Fibroblast of lung (primary cell): ENCODE results near the gene CSPG4. TPM values are rescaled to one million over a fixed set of nuclear protein-coding genes. Genes with fewer than 3 reads are reported as not detected.
"Not testable (repeated sequence)": the region's sequence is repeated elsewhere in the genome, so short reads cannot be mapped to it uniquely, and the experiment has no call there.

Experiments used
- DNase-seq, 2 donors: peaks; one replicate each; pipeline versions ENCODE4 v3.0.0 to v3.0.0-alpha.2; 2010; ENCODE audit warnings: low read depth in 2 of 2
- H2AFZ ChIP-seq: 2 replicates; pipeline ENCODE4 v1.5.1; 2012; ENCODE audit warnings: low read length, control low read depth, inconsistent platforms
- H3K27ac ChIP-seq: 2 replicates; pipeline ENCODE4 v1.5.1; 2011; ENCODE audit warnings: low read length, control low read depth; ENCODE audit not compliant: insufficient read depth
- H3K27me3 ChIP-seq: 2 replicates; pipeline ENCODE4 v1.5.1; 2011; ENCODE audit warnings: mild to moderate bottlenecking, low read length; ENCODE audit not compliant: control insufficient read depth, insufficient read depth
- H3K36me3 ChIP-seq: 2 replicates; pipeline ENCODE4 v1.5.1; 2011; ENCODE audit warnings: low read length; ENCODE audit not compliant: control insufficient read depth, insufficient read depth
- H3K4me1 ChIP-seq: 2 replicates; pipeline ENCODE4 v1.5.1; 2011; ENCODE audit warnings: low read length; ENCODE audit not compliant: control insufficient read depth, insufficient read depth; ENCODE audit errors: extremely low read depth
- H3K4me2 ChIP-seq: 2 replicates; pipeline ENCODE4 v1.5.1; 2011; ENCODE audit warnings: low read length, control low read depth; ENCODE audit not compliant: insufficient read depth; ENCODE audit errors: extremely low read depth
- H3K4me3 ChIP-seq, 4 experiments: fragments of 200-600 bp in 1 of 4; sonication (generic) in 1 of 4; replicated peaks in 1 of 4; 2 replicates each; pipeline ENCODE4 v1.5.1; 2011 to 2016; ENCODE audit warnings: low read length in 4 of 4, low read depth in 3 of 4, mild to moderate bottlenecking in 3 of 4, control low read depth in 2 of 4, inconsistent platforms in 1 of 4, mixed read lengths in 1 of 4; ENCODE audit not compliant: insufficient read depth in 1 of 4; ENCODE audit errors: control extremely low read depth in 1 of 4
- H3K79me2 ChIP-seq: 2 replicates; pipeline ENCODE4 v1.5.1; 2012; ENCODE audit warnings: mild to moderate bottlenecking, low read length, inconsistent platforms; ENCODE audit not compliant: control insufficient read depth, insufficient read depth
- H3K9ac ChIP-seq: 2 replicates; pipeline ENCODE4 v1.5.1; 2011; ENCODE audit warnings: mild to moderate bottlenecking, low read length, control low read depth; ENCODE audit not compliant: insufficient read depth
- H3K9me3 ChIP-seq: 2 replicates; pipeline ENCODE4 v1.5.1; 2012; ENCODE audit warnings: low read depth, low read length; ENCODE audit not compliant: control insufficient read depth, insufficient read depth
- H4K20me1 ChIP-seq: 2 replicates; pipeline ENCODE4 v1.5.1; 2011; ENCODE audit warnings: low read length; ENCODE audit not compliant: control insufficient read depth, insufficient read depth; ENCODE audit errors: extremely low read depth
- CTCF ChIP-seq, 2 donors: IDR thresholded peaks in 1 of 2; conservative IDR thresholded peaks in 1 of 2; 1 replicate in 1 of 2; 2 replicates in 1 of 2; pipeline ENCODE4 v1.5.1; 2011 to 2012; ENCODE audit warnings: low read length in 2 of 2, control low read depth in 1 of 2, inconsistent platforms in 1 of 2, low read depth in 1 of 2, mild to moderate bottlenecking in 1 of 2
- EZH2 ChIP-seq: IDR thresholded peaks from 2 replicates; pipeline ENCODE4 v1.5.1; 2012; ENCODE audit warnings: low read length, control low read depth, mild to moderate bottlenecking; ENCODE audit errors: missing control alignments
- polyA plus RNA-seq, 2 donors: library from polyadenylated mRNA; depleted of rRNA in 1 of 2; stranded (reverse) in 1 of 2; unstranded in 1 of 2; fragments of >200 nt; gene quantifications; 2 replicates each; pipeline ENCODE4 v1.2.1, GENCODE V29; 2011 to 2012; ENCODE audit warnings: missing spikeins in 1 of 2
- total RNA-seq: library from RNA; depleted of rRNA; stranded (reverse); fragments of >200 nt; gene quantifications from 2 replicates; pipeline ENCODE4 v1.2.1, GENCODE V29; 2014

Gene CSPG4
- total and polyA plus RNA-seq, 2 donors (not counting 1 experiment from before 2014, with no cell fraction given), result 23.1 to 109 TPM

GRCh38 chr15:75702436-75702835 is 10.2 kb downstream of the CSPG4 start:
- Histone ChIP-seq H2AFZ (no peak overlapping the region), H3K4me3 (no peak overlapping the region), H3K9ac (no peak overlapping the region), H3K4me2 (no peak overlapping the region), H3K79me2 (peaks cover 26% of the 10 kb centered on the region), H3K9me3 (no peaks in the 10 kb centered on the region), H3K27me3 (no peaks in the 10 kb centered on the region), H3K4me1 (peaks cover 44% of the 10 kb centered on the region), H4K20me1 (no peaks in the 10 kb centered on the region), H3K27ac (no peak overlapping the region), H3K36me3 (peaks cover 2% of the 10 kb centered on the region)
- TF ChIP-seq CTCF (conservative IDR thresholded peaks at IDR 0.05 in 1 of 2, IDR thresholded peaks at IDR 0.05 in 1 of 2; ENCODE audit: low read depth in 1 of 2, low read length in 2 of 2) (no peak), EZH2 (no peak)
- DNase-seq, result no peak

DNA sequence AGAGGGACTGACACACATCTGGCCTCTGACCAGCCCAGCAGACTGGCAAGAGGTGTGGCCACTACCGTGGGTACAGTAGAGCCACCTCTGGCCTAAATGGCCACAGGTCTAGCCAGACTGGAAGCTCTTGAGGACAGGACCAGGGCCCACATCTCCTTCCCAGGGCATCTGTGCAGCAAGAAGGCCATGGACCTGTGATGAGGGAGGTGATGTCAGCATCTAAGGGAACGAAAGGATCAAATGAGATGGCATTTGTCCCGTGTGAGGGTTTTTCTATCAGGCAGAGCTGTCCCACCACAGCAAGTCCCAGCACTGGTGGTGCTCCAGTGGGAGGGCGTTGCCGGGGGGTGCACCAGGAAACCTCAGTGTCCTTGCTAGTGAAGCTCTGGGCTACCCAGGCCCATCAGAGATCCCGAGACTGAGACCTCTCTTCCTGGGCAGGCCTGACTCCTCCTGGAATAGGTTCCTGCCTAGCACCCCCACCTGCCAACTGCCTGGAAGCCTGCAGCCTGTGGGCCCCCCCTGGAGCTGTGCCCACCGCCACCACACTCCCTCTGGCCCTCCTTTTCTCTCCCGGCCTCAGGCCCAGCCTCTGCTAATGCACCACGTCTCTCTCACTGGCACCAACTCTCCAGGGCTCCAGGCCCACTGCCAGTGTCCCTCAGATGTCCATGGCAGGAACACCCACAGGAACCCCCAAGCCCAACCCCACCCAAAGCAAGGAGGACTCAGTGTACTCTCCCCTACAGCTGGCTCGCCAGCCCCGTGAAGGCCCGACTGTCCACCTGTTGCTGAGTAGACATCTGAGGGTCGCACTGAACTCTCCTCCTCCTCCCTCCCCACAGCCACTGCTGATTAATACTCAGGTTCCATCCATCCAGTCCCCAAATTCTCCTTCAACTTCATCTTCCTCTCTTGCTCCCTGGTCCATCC is 11.3 kb downstream of the CSPG4 start:
- not testable (repeated sequence) for H3K9me3 ChIP-seq, H3K36me3 ChIP-seq, DNase-seq, H2AFZ ChIP-seq, H3K4me3 ChIP-seq, H3K4me2 ChIP-seq, H3K9ac ChIP-seq, H4K20me1 ChIP-seq, H3K27me3 ChIP-seq
- peaks cover 48% of the 10 kb centered on the region for H3K4me1 ChIP-seq
- H3K79me2 ChIP-seq, result peaks cover 20% of the 10 kb centered on the region
- peak overlapping the region; percentile 70 for H3K27ac ChIP-seq

DNA sequence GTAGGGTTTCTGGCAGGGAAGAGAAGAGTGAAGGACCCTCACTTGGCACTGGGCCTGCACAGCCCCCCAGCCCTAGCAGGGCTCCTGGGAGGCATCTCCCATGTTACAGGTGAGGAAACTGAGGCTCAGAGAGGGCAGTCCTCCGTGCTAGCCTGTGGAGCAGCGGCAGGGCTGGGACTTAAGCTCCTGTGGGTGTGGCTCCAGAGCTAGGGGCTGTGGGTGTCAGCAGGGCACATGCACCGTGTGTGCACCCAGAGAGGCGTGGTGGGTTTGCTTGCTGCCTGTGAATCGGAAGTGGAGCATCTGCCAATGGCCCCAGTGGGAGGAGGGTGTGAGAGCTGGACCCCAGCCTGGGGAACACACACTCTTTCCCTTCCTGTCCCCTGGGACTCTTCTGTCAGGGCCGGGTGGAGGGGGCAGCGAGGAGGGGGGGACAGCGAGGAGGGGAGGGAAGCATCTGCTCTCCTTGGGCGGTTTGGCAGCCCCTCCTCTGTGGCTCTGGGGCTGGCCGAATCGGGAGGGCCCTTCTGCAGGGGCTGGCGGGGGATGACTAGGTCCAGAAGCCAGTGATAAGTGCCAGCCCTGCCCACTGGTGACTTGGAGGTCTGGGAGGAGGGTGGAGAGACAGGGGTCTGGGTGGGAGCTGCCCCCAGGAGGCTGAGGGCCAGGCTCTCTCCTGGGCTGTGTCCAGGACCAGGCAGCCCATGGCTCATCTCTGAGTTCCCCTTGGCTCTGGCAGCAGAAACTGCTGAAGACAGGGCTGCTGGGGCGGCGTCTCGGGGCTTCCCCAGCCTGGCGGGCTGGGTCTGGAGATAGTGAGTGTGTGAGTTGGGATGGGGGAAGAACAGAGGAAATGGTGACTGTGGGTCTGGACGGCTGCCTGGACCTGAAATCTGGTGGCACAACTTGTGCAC is 12.4 kb downstream of the CSPG4 start:
- H3K4me2 ChIP-seq, result peak overlapping the region; percentile 40
- not testable (repeated sequence) for H3K27me3 ChIP-seq, H2AFZ ChIP-seq, H3K9ac ChIP-seq, H3K36me3 ChIP-seq, H3K4me3 ChIP-seq, H4K20me1 ChIP-seq, H3K9me3 ChIP-seq
- H3K4me1 ChIP-seq, result peaks cover 55% of the 10 kb centered on the region
- H3K79me2 ChIP-seq, result peaks cover 13% of the 10 kb centered on the region
- peak overlapping the region; percentile 70 for H3K27ac ChIP-seq
- peak; percentile 68 to 79 for DNase-seq

DNA sequence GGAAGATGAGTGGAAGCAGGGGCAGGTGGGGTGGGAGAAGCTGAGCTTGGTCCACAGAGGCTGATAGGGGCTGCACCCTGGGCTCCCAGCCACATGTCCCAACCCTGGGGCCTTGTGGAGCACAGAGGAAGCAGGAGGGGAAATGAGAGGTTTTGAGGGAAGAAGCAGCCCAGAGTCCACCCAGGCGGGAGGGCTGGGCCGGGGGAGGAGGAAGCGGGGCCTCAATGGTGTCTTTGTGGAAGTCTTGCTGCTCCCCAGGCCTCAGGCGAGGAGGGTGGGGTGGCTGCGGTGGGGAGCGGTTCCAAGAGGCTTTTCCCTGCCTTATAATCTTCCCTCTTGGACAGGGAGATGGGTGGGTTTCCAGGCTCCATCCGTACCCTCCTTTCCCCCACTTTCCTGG is 13.1 kb downstream of the CSPG4 start:
- not testable (repeated sequence) for H3K9ac ChIP-seq, H3K4me3 ChIP-seq, H3K27ac ChIP-seq, H4K20me1 ChIP-seq, H3K9me3 ChIP-seq, H3K79me2 ChIP-seq, DNase-seq, H2AFZ ChIP-seq, H3K27me3 ChIP-seq, H3K36me3 ChIP-seq
- Histone ChIP-seq H3K4me1 (peaks cover 59% of the 10 kb centered on the region), H3K4me2 (peak overlapping the region; percentile 25)

GRCh38 chr15:75697974-75698747 is 14.5 kb downstream of the CSPG4 start:
- H2AFZ ChIP-seq, H3K4me2 ChIP-seq, H3K9ac ChIP-seq, H3K27me3 ChIP-seq, H3K79me2 ChIP-seq, H3K36me3 ChIP-seq, H3K9me3 ChIP-seq, DNase-seq, H4K20me1 ChIP-seq, H3K4me3 ChIP-seq: not testable (repeated sequence)
- H3K27ac ChIP-seq, result peak overlapping the region; percentile 26
- H3K4me1 ChIP-seq, result peaks cover 64% of the 10 kb centered on the region
